HepG2 (cell line): Measurements from ENCODE around the gene ANG. TPM values are rescaled to one million over a fixed set of nuclear protein-coding genes. Genes with fewer than 3 reads are reported as not detected.

Experiments
- AHR ChIP-seq: IDR thresholded peaks from 2 replicates; pipeline ENCODE4 v1.6.1; 2018; ENCODE audit warnings: missing genetic modification reagents, missing compliant biosample characterization
- CEBPB ChIP-seq: IDR thresholded peaks from 2 replicates; pipeline ENCODE4 v1.6.1; 2011; ENCODE audit warnings: low read depth, low read length, improper control_type of control experiment, borderline replicate concordance
- E2F2 ChIP-seq: sonication (generic); formaldehyde crosslinking; IDR thresholded peaks from 2 replicates; pipeline ENCODE4 v1.4.0; 2020; ENCODE audit warnings: missing genetic modification reagents, borderline replicate concordance
- ELK4 ChIP-seq: sonication (generic); formaldehyde crosslinking; IDR thresholded peaks from 2 replicates; pipeline ENCODE4 v1.9.0; 2021; ENCODE audit warnings: missing genetic modification reagents, borderline replicate concordance
- ETS1 ChIP-seq: sonication (generic); formaldehyde crosslinking; IDR thresholded peaks from 2 replicates; pipeline ENCODE4 v1.4.0; 2020; ENCODE audit warnings: missing genetic modification reagents
- KDM4B ChIP-seq: sonication (generic); formaldehyde crosslinking; IDR thresholded peaks from 2 replicates; pipeline ENCODE4 v1.4.0; 2020; ENCODE audit warnings: missing genetic modification reagents
- KMT2B ChIP-seq: IDR thresholded peaks from 2 replicates; pipeline ENCODE4 v1.6.1; 2016; ENCODE audit warnings: missing genetic modification reagents, missing compliant biosample characterization
- NFIC ChIP-seq: IDR thresholded peaks from 2 replicates; pipeline ENCODE4 v1.6.1; 2012; ENCODE audit warnings: mild to moderate bottlenecking, low read length, inconsistent platforms
- PBX3 ChIP-seq: sonication (generic); formaldehyde crosslinking; IDR thresholded peaks from 2 replicates; pipeline ENCODE4 v1.8.1; 2023; ENCODE audit warnings: missing genetic modification reagents, inconsistent platforms, borderline replicate concordance
- PHB2 ChIP-seq: fragments of 450-650 bp; IDR thresholded peaks from 2 replicates; pipeline ENCODE4 v1.6.1; 2018; ENCODE audit not compliant: partially characterized antibody
- RBFOX2 ChIP-seq: fragments of 200-400 bp; formaldehyde crosslinking; IDR thresholded peaks from 2 replicates; pipeline ENCODE4 v1.6.1; 2017; ENCODE audit warnings: low read depth, mild to moderate bottlenecking, low read length
- SIN3B ChIP-seq: fragments of 150-350 bp; IDR thresholded peaks from 2 replicates; pipeline ENCODE4 v1.6.1; 2014; ENCODE audit warnings: low read length
- SRF ChIP-seq: IDR thresholded peaks from 2 replicates; pipeline ENCODE4 v1.6.1; 2011; ENCODE audit warnings: mild to moderate bottlenecking, low read depth, low read length, moderate library complexity
- TMF1 ChIP-seq: sonication (generic); formaldehyde crosslinking; IDR thresholded peaks from 2 replicates; pipeline ENCODE4 v1.8.1; 2022; ENCODE audit warnings: low read depth, missing genetic modification reagents
- ZNF232 ChIP-seq: sonication (generic); formaldehyde crosslinking; IDR thresholded peaks from 2 replicates; pipeline ENCODE4 v1.4.0; 2020; ENCODE audit warnings: missing genetic modification reagents, borderline replicate concordance
- ZNF251 ChIP-seq: sonication (generic); formaldehyde crosslinking; IDR thresholded peaks from 2 replicates; pipeline ENCODE4 v1.9.0; 2021; ENCODE audit warnings: mild to moderate bottlenecking, missing genetic modification reagents
- ZNF468 ChIP-seq: sonication (generic); formaldehyde crosslinking; IDR thresholded peaks from 2 replicates; pipeline ENCODE4 v1.8.0; 2022; ENCODE audit warnings: mild to moderate bottlenecking, moderate library complexity, missing genetic modification reagents
- ZNF496 ChIP-seq: sonication (generic); formaldehyde crosslinking; IDR thresholded peaks from 2 replicates; pipeline ENCODE4 v1.8.1; 2023; ENCODE audit warnings: mild to moderate bottlenecking, moderate library complexity, missing genetic modification reagents; ENCODE audit not compliant: insufficient replicate concordance
- ZNF576 ChIP-seq: sonication (generic); formaldehyde crosslinking; IDR thresholded peaks from 2 replicates; pipeline ENCODE4 v1.4.0; 2020; ENCODE audit warnings: mild to moderate bottlenecking, missing genetic modification reagents
- ZNF639 ChIP-seq: conservative IDR thresholded peaks from 2 replicates; pipeline ENCODE4 v1.6.1; 2018; ENCODE audit warnings: missing genetic modification reagents
- polyA plus RNA-seq, 8 experiments: library from polyadenylated mRNA; depleted of rRNA in 3 of 8; stranded (reverse) in 7 of 8; unstranded in 1 of 8; fragments of >200 nt; fragmentation: Illumina TruSeq in 4 of 8; extraction: Trizol in 4 of 8; gene quantifications; 2 replicates each; pipeline versions ENCODE4 v1.2.1 to v1.2.3, GENCODE V29; 2011 to 2016; ENCODE audit warnings: low read depth in 4 of 8, missing spikeins in 1 of 8, mixed read lengths in 1 of 8; ENCODE audit not compliant: insufficient read depth in 1 of 8
- total RNA-seq, 5 experiments: library from RNA; depleted of rRNA; stranded (reverse); fragments of >200 nt; fragmentation: Illumina TruSeq; extraction: Trizol; gene quantifications; 2 replicates each; pipeline ENCODE4 v1.2.3, GENCODE V29; 2016; ENCODE audit warnings: low read depth in 1 of 5

Gene ANG
- total and polyA plus RNA-seq, 2 of the 13 experiments (the other 11 are each of a cell fraction or from before 2014, with no cell fraction given), result 83.6 to 401 TPM

- no peak for TF ChIP-seq ZNF576
- TF ChIP-seq NFIC, result no peak
- 0 out of 2 replicates have a peak, but pooled peaks have one; percentile 17 for TF ChIP-seq ZNF251 (CRISPR knock-in tag)
- TF ChIP-seq SRF, result no peak
- TF ChIP-seq KDM4B (CRISPR knock-in tag), result peak; percentile 50; the same call in 1 of the 2 replicates
- no peak for TF ChIP-seq AHR
- TF ChIP-seq KMT2B, result 0 out of 2 replicates have a peak, but pooled peaks have one; percentile 28
- TF ChIP-seq TMF1 (CRISPR knock-in tag), result no peak
- TF ChIP-seq PHB2, result no peak
- TF ChIP-seq CEBPB, result no peak
- TF ChIP-seq ELK4 (CRISPR knock-in tag), result no peak
- TF ChIP-seq E2F2 (CRISPR knock-in tag), result no peak
- no peak for TF ChIP-seq ZNF468 (CRISPR knock-in tag)
- no peak for TF ChIP-seq ZNF496 (CRISPR knock-in tag)
- TF ChIP-seq ZNF639, result 0 out of 2 replicates have a peak, but pooled peaks have one; percentile 39
- TF ChIP-seq SIN3B, result no peak
- no peak for TF ChIP-seq ETS1 (CRISPR knock-in tag)
- peak; percentile 37; the same call in 1 of the 2 replicates for TF ChIP-seq ZNF232 (CRISPR knock-in tag)
- no peak for TF ChIP-seq RBFOX2
- no peak for TF ChIP-seq PBX3 (CRISPR knock-in tag)
These were observed 25.4 kb upstream of the ANG start (continued) for GRCh38 chr14:20662968-20663732.
